ENCODE measurements around the gene SPARCL1.
A peak's percentile ranks its signal among the peaks of the same experiment; 100 is the strongest.
"Not testable (repeated sequence)": the region's sequence is repeated elsewhere in the genome, so short reads cannot be mapped to it uniquely, and the experiment has no call there.

The SPARCL1 gene

DNA sequence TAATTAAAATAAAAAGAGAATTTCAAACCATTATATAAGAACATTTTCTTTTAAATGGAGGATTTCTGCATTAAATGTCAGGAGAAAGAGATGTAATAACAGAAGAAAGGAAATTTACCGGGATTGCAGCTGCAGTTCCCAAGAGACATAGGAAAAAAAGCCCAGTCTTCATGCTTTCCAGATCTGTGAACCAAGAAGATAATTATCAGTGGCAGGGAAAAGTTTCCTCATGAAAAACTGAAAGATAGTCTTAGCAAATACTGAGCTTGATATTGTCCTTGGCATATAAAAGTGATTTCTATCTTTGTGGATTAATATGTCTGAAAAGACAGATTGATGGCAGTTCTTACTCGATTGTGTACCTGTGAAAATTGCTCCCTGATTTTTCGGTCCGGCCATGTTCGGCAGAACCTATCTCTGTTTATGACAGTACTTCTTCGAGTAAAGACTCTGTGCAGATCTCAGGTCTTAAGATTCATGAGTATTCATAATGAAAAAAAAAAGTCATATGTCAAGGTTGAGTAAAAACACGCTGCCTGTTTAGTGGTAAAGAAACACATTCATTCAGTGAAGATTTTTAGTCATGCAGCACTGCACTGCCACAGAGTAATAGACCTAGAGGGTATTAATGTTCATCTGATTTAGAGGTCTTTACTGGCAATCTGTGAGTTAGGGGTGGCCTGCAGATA, 29.6 kb downstream of the SPARCL1 start:
- DNase-seq: no peak

DNA sequence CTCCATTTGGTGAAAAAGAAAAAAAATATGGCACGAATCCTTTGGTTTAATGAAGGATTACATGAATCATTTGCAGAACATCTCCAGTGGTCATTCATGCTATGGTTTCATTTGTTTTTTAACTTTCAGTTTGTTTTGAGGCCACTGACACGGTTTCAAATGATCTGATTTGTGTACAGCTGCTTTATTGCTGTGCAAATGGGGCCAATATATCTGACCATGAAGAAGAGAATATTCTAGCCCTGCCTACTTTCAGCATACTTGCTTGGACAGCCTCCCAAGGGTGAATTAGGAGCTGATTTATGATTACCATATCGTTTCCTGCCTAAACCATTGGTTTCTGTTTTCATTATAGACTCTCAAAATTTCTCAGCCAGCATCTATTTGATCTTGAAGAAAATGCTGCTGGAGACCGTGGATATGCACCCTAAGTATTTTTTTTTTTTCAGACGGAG, 30.7 kb downstream of the SPARCL1 start:
- DNase-seq: no peak

DNA sequence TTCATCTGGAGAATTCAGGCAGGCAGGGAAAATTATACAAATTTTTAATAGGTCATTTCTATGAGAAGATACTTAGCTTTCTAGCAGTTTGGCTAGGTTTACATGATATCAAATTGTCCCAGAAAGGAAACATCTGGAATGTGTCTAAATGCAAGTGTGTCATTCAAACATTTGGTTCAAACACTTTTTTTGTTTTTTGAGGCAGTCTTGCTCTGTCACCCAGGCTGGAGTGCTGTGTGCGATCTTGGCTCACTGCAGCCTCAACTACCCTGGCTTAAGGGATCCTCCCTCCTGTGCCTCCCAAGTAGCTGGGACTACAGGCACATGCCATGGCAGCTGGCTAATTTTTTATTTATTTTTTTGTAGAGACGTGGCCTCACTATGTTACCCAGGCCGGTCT, 31.6 kb downstream of the SPARCL1 start:
- no peak for DNase-seq

DNA sequence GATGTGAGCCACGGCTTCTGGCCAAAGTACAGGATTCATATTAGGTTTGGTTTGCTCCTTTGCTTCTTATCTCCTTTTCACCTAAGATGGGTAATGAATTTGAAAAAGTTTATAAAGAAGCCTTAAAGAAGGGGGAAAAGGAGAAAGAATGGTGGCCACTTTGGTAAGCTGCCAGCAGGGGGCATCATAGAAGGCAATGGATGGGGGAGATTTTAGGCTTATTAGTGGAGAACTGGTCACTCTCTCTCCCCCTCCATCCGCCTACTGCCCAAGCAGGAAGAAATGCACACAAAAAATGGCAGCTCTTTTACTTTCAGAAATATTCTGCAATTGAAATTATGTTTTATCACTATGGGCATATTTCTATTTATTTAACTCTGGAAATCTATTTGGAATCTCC, 32.0 kb downstream of the SPARCL1 start:
- peak; percentile 3 to 13 for DNase-seq

DNA sequence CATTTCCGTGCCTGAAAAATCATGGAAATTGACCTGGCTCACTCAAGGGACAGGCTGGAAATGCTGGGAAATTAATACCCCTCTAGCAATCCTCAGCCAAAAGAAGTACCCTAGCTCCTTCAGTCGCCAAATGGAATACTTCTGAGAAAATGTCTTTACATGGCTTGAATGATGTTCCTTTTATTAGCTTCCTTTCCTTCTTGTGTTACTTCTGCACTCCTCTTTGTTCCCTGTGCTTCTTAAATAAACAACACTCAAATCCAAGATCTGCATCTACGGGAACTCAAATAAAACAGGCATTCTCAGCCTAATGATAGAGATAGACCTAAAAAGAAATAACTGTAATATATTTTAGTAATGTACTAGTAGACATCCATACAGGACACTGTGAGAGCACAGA, 36.1 kb downstream of the SPARCL1 start:
- DNase-seq: no peak

DNA sequence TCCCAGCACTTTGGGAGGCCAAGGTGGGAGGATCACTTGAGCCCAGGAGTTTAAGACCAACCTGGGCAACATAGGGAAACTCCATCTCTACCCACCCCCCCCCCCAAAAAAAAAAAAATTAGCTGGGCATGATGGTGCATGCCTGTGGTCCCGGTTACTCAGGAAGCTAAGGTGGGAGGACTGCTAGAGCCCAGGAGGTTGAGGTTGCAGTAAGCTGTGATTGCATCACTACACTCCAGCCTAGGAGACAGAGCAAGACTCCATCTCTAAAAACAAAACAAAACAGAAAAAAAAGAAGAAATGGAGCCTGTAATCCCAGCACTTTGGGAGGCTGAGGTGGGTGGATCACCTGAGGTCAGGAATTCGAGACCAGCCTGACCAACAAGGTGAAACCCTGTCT, 37.3 kb downstream of the SPARCL1 start:
- not testable (repeated sequence) for DNase-seq

DNA sequence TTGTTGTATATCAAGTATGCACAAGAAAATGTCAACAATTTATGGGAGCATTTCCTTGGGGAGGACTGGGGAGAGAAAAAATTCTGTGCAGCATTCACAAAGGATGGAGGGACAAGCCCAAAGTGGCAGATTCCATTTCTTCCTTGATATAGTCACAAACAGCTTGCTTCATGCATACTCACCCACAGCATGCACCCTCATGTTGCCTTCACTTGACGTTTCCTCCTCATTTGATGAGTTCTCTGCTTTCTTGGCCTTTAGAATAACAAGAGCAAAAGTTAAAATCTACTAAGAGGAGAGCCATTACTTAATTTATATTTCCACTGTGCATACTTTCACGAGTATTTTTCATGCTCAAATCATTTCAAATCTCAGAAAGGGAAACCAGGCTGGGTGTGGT, 37.7 kb downstream of the SPARCL1 start:
- DNase-seq: no peak

DNA sequence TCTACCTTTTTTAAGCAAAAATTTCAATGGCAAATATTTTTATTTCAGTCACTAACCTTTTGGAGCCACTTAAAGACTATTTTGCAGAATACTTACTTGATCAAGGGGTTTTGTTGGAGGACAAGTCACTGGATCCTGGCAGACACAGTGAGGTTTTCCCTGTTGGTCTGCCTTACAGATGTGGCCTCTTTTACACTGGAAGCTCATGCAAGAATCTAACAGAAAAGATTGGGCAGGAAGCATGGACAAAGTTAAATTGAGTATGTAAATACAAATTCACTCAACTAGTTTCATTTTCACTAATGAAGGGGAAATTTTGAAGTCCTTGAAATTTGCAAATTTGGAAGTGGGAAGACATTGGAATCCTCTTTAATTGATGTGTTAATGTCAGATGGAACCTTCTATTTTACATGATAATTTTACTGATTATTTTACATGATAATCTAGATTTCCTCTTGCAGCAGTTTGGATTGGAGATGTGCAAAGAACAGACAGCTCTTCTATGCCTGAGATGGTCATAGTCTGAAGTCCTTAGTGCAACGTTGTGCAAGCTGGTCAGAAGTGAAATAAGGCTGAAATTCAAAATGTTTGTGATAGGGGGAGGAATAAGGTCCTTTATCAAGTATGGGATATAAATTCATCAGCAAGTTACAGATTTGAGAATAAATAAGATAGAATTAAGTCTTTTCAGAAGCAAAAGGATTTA, 38.4 kb downstream of the SPARCL1 start:
- DNase-seq: no peak

DNA sequence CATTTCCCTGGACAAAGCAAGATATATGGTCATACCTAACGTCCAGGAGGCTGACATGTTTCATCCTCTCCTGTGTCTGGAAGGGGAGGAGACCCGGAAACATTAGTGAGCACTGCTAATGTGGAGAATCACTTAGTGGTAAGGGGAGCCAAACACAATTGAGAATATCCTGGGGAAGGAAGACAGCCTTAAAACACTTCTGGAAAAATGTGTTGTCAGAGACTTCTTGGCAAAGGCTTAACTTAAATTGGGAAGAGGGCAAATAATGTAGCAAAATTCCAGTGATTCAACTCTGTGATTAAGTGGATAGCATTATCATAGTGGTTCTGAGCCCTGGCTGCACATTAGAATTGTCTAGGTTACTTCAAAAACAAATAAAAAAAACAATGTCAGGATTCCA, 39.5 kb downstream of the SPARCL1 start:
- no peak for DNase-seq

DNA sequence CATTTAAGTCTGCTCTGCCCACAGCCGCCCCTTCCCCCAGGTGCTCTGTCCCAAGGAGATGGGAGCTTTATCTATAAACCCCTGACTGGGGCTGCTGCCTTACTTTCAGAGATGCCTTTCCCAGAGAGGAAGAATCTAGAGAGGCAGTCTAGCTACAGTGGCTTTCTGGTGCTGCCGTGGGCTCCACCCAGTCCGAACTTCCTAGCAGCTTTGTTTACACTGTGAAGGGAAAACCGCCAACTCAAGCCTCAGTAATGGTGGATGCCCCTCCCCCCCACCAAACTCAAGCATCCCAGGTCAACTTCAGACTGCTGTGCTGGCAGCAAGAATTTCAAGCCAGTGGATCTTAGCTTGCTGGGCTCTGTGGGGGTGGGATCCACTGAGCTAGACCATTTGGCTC, 40.5 kb downstream of the SPARCL1 start:
- DNase-seq: not testable (repeated sequence)

DNA sequence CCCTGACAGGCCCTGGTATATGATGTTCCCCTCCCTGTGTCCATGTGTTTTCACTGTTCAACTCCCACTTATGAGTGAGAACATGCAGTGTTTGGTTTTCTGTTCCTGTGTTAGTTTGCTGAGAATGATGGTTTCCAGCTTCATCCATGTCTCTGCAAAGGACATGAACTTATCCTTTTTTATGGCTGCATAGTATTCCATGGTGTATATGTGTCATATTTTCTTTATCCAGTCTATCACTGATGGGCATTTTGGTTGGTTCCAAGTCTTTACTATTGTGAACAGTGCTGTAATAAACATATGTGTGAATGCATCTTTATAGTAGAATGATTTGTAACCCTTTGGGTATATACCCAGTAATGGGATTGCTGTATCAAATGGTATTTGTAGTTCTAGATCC, 45.9 kb downstream of the SPARCL1 start:
- not testable (repeated sequence) for DNase-seq

DNA sequence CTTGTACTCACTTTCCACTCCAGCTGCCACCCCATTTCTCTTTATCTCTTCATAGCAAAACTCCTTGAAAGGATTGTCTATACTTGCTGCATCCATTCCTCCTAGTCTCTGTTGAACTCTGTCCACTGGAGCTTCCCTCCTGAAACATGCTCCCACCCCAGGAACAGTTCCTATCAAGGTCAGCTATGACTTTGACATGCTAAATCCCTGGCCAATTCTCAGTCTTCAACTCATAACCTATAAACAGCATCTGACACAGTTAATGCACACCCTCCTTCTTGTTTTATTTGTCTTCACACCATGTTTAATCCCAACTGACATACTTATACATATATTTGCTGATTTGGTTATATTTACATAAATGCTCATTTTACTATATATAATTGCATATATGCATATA, 47.8 kb downstream of the SPARCL1 start:
- no peak for DNase-seq

DNA sequence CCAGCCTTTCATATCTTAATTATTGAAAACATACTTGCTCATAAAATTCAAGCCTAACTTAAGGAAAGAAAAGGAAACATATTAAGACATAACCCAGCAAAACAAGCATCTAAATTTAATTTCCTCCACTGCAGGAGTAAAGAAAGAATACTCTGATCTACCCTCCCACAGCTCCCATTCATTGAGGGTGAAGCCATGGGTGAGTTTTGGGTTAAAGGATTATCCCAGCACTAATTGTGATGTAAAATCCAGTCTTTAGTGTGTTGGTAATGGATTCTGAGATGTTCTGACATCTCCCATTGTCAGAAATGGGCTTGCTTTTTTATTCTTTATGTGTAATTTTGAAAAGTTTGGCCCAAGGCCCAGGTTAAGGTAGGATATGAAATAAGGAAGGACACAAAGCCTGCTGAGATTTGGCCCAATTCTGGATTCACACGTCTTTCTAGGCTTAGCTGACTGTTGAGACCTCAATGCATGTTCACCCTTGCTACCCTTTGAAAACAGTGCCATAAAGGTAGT, 50.4 kb downstream of the SPARCL1 start:
- DNase-seq: no peak

DNA sequence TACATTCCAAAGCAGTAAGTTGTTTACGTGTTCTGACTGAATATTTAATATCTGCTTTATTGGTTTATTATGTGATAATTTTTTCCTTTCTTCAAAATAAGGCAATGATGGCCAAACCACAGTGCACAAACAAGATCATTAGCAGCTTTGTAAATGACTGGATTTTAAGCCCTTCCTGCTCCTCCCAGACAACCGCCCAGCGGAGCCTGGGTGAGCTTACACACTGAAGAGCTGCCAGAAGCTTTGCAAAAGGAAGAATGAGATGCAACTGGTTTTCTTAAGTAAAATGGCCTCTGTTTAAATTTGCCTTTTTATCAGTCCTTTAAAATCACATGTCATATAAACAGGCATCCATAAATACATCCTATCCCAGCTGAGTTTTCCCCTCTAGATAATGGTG, 52.2 kb downstream of the SPARCL1 start:
- DNase-seq: no peak

DNA sequence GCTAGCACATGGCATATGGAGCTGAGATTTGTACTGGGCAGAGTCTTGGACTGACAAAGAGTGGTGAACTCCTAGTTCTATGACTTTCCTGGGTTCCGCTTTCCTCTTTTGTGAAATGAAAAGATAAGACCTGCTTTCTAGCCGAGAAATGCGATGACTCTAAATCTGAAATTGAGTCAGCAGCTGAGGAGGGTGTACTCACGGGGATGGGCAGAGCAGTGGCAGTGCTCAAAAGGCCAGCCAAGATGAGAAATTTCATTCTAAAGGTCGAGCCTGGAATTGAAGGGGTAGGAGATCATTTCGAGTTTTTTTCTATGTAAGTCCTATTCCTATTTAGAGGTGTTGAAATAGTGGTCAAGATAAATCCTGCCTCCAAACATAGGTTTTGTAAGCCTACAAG, 59.8 kb downstream of the SPARCL1 start:
- no peak for DNase-seq

DNA sequence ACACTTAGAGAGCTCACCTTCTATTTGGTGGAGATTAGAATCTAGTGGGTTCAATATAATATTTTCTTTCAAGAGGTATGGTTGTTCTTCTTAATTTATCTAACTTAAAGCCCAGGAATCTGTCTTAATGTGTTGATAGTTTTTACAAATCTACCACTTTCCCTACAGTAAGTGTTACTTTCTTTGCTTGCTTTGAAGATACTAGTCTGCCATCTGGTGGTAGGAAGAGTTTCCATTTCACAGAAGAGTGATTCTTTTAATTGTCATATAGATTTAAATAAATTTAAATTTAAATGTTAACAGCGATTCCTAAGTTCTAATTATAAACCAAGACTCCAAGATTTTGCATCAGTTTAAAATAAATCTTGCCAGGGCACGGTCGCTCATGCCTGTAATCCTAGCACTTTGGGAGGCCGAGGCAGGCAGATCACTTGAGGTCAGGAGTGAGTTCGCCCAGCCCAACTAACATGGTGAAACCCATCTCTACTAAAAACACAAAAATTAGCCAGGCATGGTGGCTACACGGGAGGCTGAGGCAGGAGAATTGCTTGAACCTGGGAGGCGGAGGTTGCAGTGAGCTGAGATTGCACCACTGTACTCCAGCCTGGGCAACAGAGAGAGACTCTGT, 63.3 kb downstream of the SPARCL1 start:
- peak in 1 of 2 donors; percentile 5 for DNase-seq

DNA sequence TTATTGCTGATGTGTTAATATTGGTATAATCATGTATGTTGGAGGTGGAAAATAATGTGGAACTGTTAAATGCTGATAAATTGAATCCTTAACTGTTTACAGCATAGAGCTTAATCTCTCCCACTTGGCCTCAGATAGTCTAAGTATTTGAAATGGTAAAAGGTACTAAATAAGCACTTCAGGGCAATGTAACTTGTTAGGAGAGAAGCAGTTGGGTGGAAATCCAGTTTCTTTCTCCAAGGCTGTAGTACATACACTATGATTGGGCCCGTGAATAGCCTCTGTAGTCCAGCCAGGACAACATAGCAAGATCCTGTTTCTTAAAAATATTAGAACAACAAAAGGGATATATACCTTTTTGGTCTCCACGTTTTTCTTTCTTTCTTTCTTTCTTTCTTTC, 67.1 kb downstream of the SPARCL1 start:
- DNase-seq: no peak

DNA sequence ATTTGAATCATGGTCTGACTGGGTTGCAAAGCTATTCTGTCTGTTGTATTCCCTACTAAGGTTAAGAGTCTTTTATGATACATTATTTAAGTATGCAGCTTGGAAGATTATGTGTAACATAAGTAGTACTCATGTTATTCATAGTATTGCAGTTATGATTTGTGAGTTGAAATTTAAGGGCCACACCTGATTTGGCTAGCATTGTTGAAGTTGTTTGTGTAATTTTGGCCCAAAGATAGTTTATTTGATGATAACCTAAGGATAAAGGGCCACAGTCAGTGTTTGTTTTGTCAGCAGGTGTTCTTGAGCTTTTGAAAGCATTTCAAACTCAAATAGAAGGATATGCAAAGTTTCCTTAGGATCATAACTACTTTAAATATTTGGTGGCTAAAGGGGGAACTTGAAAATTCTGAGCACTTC, 67.9 kb downstream of the SPARCL1 start:
- no peak for DNase-seq

DNA sequence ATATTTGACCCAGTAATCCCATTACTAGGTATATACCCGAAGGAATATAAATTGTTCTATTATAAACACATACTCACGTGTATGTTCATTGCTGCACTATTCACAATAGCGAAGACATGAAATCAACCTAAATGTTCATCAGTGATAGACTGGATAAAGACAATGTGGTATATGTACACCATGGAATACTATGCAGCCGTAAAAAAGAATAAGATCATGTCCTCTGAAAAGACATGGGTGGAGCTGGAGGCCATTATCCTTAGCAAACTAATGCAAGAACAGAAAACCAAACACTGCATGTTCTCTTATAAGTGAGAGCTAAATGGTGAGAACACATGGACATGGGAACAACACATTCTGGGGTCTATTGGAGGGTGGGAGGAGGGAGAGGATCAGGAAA, 70.3 kb downstream of the SPARCL1 start:
- DNase-seq: no peak

DNA sequence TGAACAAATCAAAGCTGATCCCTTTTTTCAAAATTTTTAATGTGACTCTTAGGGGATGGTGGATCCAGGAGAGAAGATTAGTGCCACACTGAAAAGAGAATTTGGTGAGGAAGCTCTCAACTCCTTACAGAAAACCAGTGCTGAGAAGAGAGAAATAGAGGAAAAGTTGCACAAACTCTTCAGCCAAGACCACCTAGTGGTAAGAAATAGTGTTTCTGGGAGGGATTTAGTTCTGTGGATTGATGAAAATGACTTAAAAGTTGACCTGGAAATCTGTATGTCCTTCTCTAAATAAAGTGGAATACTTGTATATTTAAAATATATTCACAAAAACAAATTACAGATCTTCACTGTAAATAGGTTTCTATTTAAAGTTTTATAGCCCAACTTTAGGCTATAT, 77.6 kb downstream of the SPARCL1 start:
- DNase-seq: no peak

DNA sequence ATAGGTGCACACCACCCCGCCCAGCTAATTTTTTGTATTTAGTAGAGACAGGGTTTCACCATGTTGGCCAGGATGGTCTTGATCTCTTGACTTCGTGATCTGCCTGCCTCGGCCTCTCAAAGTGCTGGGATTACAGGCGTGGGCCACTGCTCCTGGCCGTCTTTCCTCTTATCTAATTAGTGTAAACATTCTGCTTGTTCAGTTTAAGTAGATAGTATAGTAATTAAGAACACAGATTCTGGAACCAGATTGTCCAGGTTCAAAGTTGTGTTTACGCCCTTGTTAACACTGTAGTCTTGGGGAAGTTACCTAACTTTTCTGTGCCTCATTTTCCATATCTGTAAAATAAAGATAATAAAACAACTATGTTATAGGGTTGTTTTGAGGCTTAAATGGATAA, 82.8 kb downstream of the SPARCL1 start:
- DNase-seq: not testable (repeated sequence)

DNA sequence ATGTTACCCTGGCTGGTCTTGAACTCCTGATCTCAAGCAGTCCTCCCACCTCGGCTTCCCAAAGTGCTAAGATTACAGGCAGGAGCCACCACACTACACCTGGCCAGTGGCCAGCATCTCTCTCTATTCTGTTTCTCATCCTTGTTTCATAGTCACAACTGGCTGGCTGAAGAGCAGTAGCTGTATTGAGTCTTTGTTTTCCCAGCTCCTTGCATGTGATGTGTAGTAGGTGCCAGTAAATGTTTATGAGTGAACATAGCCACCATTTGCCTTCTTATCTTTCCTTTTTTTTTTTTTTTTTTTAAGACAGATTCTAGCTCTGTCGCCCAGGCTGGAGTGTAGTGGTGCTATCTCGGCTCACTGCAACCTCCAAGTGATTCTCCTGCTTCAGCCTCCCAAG, 83.2 kb downstream of the SPARCL1 start:
- no peak for DNase-seq

DNA sequence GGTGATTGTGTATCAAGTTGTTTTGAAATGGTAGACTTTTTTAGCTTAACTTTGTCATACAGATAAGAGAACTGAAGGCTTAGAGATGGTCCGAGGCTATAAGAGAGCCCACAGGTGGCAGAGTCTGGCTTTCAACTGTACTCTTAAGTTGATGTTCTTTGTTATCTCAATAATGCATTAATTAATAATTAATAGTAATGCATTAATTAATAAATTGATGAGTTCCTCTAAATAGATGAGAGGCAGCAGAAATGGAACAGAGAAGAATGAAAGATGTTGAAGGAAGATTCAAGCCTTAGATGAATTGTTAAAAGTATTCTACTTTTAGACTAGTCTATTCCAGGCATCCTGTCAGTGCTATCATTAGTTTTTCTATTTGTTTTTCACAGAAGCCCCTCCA, 84.4 kb downstream of the SPARCL1 start:
- no peak for DNase-seq

DNA sequence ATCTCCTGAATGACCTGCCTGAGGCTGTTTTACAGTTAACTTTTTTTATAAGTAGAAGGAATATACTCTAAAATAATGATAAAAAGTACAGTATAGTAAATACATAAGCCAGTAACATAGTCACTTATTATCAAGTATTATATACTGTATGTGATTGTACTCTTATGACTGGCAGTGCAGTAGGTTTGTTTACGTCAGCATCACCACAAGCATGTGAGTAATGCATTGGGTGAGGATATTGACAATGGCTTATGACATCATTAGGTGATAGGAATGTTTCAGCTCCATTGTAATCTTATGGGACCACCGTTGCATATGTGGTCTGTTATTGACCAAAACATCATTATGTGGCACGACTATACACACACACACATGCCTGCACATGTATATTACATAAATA, 86.3 kb downstream of the SPARCL1 start:
- DNase-seq: no peak
